NCI-H345 (cell line): ENCODE measurements around the gene SDK2.

Experiments
- DNase-seq: peaks from one replicate; lab custom pipeline; 2025; lab: John Stamatoyannopoulos, UW

The SDK2 gene

DNA sequence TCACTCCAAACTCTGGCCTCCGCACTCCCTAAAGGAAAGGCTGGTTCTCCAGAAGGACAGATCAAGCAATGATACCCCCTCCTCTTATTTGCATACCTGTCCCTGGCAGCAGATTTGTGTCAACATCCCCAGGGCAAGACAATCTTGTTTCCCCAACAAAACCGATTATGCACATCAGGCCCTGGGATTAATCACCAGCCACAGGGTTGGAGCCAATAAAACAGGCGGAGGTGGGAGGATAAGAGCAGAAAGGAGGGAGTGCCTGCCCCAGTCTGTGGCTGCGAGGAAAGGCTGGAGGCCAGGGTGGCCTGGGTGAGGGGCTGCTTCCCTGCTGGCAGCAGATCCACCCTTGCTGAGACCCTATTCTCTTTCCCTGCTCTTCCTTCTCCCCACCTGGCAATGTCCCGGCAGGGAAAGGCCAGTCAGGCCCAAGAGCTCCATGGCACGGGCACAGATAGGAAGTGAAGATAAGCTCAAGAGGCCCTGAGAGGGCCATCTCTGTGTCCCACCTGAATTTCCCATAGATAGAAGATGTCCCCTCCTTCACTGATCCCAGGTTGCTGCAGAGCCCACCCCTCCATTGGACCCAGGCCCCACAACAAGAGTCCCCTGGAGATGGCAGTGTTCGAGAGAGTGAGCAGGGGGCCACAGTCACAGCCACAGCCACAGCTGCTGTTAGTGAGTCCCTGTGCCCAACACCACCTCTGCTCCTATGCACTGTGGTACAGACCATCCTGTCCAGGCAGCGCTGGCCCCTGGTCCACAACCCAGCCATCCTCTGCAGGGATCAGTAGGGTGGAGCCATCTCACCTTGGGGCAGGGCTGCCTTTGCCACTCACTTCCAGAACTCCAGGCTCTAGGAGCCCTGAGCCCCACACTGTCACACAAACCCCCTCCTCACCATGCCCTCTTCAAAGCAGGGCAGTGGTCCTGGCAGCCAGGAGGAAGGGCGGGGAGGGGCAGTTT, 137.5 kb downstream of the SDK2 start:
- no peak for DNase-seq

GRCh38 chr17:73503560-73503959, 140.7 kb downstream of the SDK2 start:
- DNase-seq = no peak

DNA sequence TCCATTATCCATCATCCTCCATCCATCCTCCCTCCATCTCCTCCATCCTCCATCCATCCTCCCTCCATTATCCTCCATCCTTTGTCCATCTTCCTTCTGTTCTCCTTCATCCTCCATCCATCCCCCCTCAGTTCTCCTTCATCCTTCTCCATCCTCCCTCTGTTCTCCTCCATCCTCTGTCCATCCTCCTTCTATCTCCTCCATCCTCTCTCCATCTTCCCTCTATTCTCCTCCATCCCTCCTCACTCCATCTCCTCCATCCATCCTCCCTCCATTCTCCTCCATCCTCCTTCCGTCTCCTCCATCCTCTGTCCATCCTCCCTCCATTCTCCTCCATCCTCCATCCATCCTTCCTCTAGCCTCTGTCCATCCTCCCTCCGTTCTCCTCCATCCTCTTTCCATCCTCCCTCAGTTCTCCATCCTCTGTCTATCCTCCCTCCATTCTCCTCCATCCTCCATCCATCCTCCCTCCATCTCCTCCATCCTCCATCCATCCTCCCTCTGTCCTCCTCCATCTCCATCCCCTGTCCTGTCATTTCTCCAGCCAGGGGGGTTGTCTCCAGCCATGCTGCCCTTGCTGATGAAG, 143.7 kb downstream of the SDK2 start:
- DNase-seq = no peak

GRCh38 chr17:73498886-73499554, 145.2 kb downstream of the SDK2 start:
- no peak for DNase-seq

GRCh38 chr17:73498176-73498575, 146.1 kb downstream of the SDK2 start:
- DNase-seq = no peak

- no peak for DNase-seq
These were observed 146.5 kb downstream of the SDK2 start for GRCh38 chr17:73497721-73498120.

DNA sequence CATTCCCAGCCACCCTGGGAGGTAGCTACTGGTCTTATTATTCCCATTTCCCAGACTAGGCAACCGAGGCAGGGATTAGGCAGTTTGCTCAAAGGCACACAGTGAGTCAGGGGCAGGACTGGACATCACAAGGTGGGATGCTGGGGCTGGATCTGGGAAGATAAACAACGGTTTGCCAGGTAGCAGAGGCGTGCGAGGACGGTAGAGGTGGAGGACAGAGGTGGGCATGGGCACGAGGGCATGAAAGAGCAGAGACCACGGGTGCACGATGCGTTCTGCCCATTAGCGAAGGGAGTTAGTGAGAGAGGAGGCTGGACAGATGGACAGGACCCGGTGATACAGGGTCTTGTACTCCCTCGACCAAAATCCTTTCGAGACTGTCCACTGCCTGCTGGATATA, 148.0 kb downstream of the SDK2 start:
- no peak for DNase-seq

DNA sequence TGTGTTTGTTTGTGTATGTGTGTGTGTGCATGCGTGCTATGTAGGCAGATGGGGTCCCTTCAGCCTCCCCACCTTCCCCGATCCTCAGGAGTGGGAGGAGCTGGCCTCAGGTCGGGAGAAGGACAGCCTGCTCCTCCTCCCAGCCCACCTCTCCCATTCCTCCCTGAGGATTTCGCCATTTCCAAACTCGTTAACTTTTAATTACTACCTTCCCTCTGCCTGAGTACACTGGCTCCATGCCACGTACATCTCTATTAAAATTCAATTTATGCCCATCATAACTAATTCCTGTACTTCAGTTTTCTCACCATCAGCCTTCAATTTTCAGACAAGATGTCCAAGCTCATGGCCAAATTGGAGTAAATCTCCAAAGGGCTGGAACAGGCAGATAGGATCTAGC, 148.6 kb downstream of the SDK2 start:
- no peak for DNase-seq

- no peak for DNase-seq
These were observed 149.3 kb downstream of the SDK2 start for GRCh38 chr17:73494950-73495349.

GRCh38 chr17:73493956-73494926, 150.0 kb downstream of the SDK2 start:
- no peak for DNase-seq

- peak; percentile 90 for DNase-seq
These were observed 151.1 kb downstream of the SDK2 start for GRCh38 chr17:73492821-73493814.

DNA sequence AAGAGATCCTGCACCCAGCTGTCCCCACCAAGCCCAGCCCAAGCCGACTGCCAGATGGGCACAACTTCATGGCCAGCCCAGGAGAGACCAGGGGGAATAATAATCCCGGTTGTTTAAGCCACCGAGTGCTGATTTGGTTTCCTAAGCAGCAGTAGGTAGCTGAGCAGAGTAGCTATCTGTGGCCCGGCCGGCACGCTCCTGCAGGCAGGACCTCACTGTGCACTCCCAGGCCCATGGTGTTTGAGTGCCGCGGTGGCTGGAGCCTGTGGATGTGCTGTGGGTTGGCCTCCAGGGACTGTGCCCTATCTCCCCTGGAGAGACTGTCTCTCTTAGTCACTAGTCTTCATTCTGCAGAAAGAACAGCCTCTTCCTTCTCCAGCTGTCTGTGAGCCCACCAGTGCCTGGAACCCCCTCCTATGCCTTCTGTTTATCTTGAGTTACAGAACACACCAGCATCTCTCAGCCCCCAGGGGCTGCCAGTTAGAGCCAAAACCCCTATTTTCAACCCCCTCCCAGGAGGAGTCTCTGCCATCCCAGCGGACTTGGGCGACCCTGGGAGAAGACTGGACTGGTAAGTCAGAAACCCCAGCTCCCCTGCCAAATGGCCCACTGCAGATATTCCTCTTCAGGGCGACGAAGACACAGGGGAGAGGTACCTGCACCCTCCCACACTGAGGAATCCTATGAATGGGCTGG, 152.0 kb downstream of the SDK2 start:
- no peak for DNase-seq

DNA sequence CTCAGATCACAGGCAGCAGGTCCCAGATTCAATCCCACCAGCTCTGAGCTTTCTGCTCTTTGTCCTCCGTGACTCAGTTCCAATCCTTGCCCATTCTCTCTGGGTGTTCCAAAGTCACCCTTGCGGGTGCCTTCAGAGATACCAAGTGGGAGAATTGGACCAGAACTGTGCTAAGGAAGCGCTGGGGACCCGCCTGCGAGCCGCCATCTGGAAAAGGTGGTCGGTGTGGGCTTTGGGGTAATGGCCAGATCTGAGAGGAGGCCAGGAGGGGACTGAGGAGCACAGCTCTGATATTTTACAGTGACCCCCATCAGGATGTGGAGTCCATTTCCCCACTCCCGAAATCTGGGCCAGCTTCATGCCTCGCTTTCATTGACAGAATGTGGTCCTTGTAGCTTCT, 152.6 kb downstream of the SDK2 start:
- no peak for DNase-seq

DNA sequence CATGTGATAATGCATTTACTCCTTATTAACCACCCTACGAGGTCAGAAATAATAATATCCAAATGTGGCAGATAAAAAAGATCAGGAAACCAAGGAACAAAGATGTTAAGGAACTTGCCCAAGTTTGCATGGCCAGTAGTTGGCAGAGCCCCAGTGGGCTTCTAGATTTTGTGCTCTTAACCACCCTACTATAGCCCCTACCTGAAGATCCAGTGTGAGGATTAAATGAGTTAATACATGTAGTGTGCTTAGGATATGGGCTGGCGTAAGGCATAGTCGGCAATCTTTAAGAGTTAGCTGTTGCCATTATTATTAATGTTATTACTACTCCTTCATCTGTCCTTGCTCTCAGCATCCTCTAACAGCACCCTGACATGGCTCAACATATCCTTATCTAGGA, 153.4 kb downstream of the SDK2 start:
- no peak for DNase-seq

DNA sequence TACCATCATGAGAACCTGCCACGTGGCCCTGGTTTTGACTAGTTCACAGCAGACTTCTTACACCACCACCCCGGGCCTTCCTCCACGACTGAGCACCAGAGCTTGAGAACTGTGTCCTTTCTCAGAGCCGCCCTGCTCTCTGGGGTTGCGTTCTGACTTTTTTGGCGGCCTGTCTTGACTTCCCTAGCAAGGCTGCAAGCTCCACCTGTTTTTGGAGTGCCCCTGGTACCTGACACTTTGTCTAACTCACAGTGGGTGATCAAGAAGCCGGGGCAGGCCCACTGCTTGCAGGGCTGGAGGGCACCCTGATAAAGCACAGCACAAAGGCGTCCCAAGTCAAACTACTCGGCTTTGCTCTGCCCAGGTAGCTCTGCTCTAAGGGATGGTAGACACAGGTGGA, 154.3 kb downstream of the SDK2 start:
- no peak for DNase-seq

- no peak for DNase-seq
These were observed 154.9 kb downstream of the SDK2 start for GRCh38 chr17:73489333-73489732.

GRCh38 chr17:73485130-73485529, 159.1 kb downstream of the SDK2 start:
- DNase-seq = no peak

- no peak for DNase-seq
These were observed 161.4 kb downstream of the SDK2 start for GRCh38 chr17:73482894-73483293.

DNA sequence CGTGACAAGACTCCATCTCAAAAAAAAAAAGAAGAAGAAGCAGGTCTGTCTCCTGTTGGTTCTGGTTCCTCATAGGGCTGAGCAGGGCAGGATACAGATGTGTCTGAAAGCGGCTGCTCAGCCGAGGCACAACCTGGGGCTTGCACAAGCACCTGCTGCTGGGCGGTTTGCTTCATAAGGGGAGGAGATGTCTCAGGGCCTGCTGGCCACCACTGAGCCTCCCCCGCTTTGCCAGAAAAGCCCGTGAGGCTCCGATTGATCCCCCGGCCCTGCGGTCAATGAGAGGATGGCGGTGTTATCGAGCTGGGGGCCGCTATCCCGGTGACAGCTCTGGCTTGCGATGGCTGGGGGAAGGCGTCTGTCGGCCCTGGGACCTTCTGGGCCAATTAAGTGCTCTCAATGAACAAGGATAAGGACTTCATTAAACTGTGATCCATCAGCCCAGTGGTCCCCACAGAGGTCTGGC, 162.0 kb downstream of the SDK2 start:
- no peak for DNase-seq

- DNase-seq = no peak
These were observed 162.6 kb downstream of the SDK2 start for GRCh38 chr17:73481676-73482075.
